Breast epithelium (tissue), 4 donors: Measurements from ENCODE around the gene RPH3AL. TPM values are rescaled to one million over a fixed set of nuclear protein-coding genes. Genes with fewer than 3 reads are reported as not detected.
"Not testable (repeated sequence)": the region's sequence is repeated elsewhere in the genome, so short reads cannot be mapped to it uniquely, and the experiment has no call there.

Source experiments
- DNase-seq, 2 donors: peaks; one replicate each; pipeline ENCODE4 v3.0.0-alpha.2; 2019; ENCODE audit warnings: low spot score in 2 of 2
- H3K27ac ChIP-seq, 2 donors: fragments of 200-600 bp; sonication (generic) in 1 of 2; one replicate each; pipeline ENCODE4 v1.5.1; 2016 to 2019; ENCODE audit warnings: mild to moderate bottlenecking in 1 of 2
- H3K27me3 ChIP-seq, 2 donors: fragments of 200-600 bp; sonication (generic) in 1 of 2; one replicate each; pipeline versions ENCODE4 v1.5.1 to v1.6.0; 2017 to 2019; ENCODE audit warnings: control low read depth in 1 of 2, mild to moderate bottlenecking in 1 of 2
- H3K36me3 ChIP-seq: fragments of 200-600 bp; one replicate; pipeline ENCODE4 v1.5.1; 2019
- H3K4me1 ChIP-seq, 2 donors: fragments of 200-600 bp; sonication (generic); one replicate each; pipeline ENCODE4 v1.5.1; 2016 to 2019; ENCODE audit warnings: control low read depth in 1 of 2
- H3K4me3 ChIP-seq, 3 donors: fragments of 200-600 bp; sonication (generic); 1 replicate in 2 of 3; 2 replicates in 1 of 3; pipeline ENCODE4 v1.5.1; 2016 to 2019; ENCODE audit warnings: mild to moderate bottlenecking in 3 of 3, moderate library complexity in 2 of 3
- H3K9me3 ChIP-seq, 2 donors: fragments of 200-600 bp; sonication (generic) in 1 of 2; one replicate each; pipeline ENCODE4 v1.5.1; 2016 to 2019; ENCODE audit warnings: control low read depth in 1 of 2
- CTCF ChIP-seq, 3 donors: fragments of 450-650 bp; IDR thresholded peaks; one replicate each; pipeline ENCODE4 v1.5.1; 2016 to 2017; ENCODE audit warnings: antibody characterized with exemption in 3 of 3, mild to moderate bottlenecking in 3 of 3, moderate library complexity in 3 of 3
- POLR2A ChIP-seq: fragments of 450-650 bp; IDR thresholded peaks from one replicate; pipeline ENCODE4 v1.6.1; 2016; ENCODE audit warnings: antibody characterized with exemption, mild to moderate bottlenecking, moderate library complexity
- POLR2AphosphoS5 ChIP-seq, 3 donors: sonication (generic); formaldehyde crosslinking; IDR thresholded peaks; one replicate each; pipeline ENCODE4 v1.6.1; 2017; ENCODE audit warnings: antibody characterized with exemption in 3 of 3
- intact Hi-C: fragments of 100-400 bp; cut with DNase I; formaldehyde crosslinking; loops from one replicate; pipeline ENCODE4 v1.15.1; 2023; ENCODE audit warnings: low total_unique reads
- total RNA-seq, 3 donors: library from RNA; depleted of rRNA; stranded (reverse); fragments of >200 nt; gene quantifications; one replicate each; pipeline ENCODE4 v1.1.0, GENCODE V29; 2016

RPH3AL gene
- total RNA-seq, 3 donors from 2014 or later: 9.6 to 15.7 (median 15.4) TPM

- intact Hi-C loops: no loop called here
- Histone ChIP-seq H3K27me3 (no peaks in the 10 kb centered on the region), H3K36me3 (no peaks in the 10 kb centered on the region), H3K9me3 (no peaks in the 10 kb centered on the region), H3K27ac (no peak overlapping the region), H3K4me1 (no peaks in the 10 kb centered on the region), H3K4me3 (no peak overlapping the region)
- DNase-seq: no peak
- TF ChIP-seq POLR2A (no peak), POLR2AphosphoS5 (IDR thresholded peaks at IDR 0.05) (no peak), CTCF (IDR thresholded peaks at IDR 0.05) (no peak)
These were observed 180.2 kb downstream of the RPH3AL start for GRCh38 chr17:172401-172800.

GRCh38 chr17:171871-172270 lies 180.7 kb downstream of the RPH3AL start:
- H3K27ac ChIP-seq: no peak overlapping the region
- no peaks in the 10 kb centered on the region for H3K27me3 ChIP-seq
- intact Hi-C loops: no loop called here
- TF ChIP-seq POLR2AphosphoS5 (IDR thresholded peaks at IDR 0.05) (no peak), POLR2A (no peak), CTCF (IDR thresholded peaks at IDR 0.05) (no peak)
- no peaks in the 10 kb centered on the region for H3K9me3 ChIP-seq
- no peaks in the 10 kb centered on the region for H3K4me1 ChIP-seq
- H3K4me3 ChIP-seq: no peak overlapping the region
- H3K36me3 ChIP-seq: no peaks in the 10 kb centered on the region
- no peak for DNase-seq

- Histone ChIP-seq H3K36me3 (no peaks in the 10 kb centered on the region), H3K4me1 (no peaks in the 10 kb centered on the region), H3K27me3 (no peaks in the 10 kb centered on the region), H3K9me3 (no peaks in the 10 kb centered on the region), H3K27ac (no peak overlapping the region), H3K4me3 (no peak overlapping the region)
- no peak for DNase-seq
- TF ChIP-seq POLR2A (no peak), CTCF (IDR thresholded peaks at IDR 0.05) (no peak), POLR2AphosphoS5 (IDR thresholded peaks at IDR 0.05) (no peak)
- intact Hi-C loops: no loop called here
These were observed 182.4 kb downstream of the RPH3AL start for GRCh38 chr17:170130-170670.

- H3K27ac ChIP-seq, DNase-seq, H3K9me3 ChIP-seq, H3K27me3 ChIP-seq, H3K4me3 ChIP-seq, intact Hi-C loops, H3K36me3 ChIP-seq, H3K4me1 ChIP-seq: not testable (repeated sequence)
These were observed 184.0 kb downstream of the RPH3AL start for GRCh38 chr17:168614-169013.

GRCh38 chr17:165939-166338 lies 186.7 kb downstream of the RPH3AL start:
- TF ChIP-seq CTCF (IDR thresholded peaks at IDR 0.05) (no peak), POLR2AphosphoS5 (IDR thresholded peaks at IDR 0.05) (no peak), POLR2A (no peak)
- no peak for DNase-seq

More at GRCh38 chr17:165939-166338, 186.7 kb downstream of the RPH3AL start:
- no peaks in the 10 kb centered on the region for H3K36me3 ChIP-seq
- no peak overlapping the region for H3K4me3 ChIP-seq
- H3K27ac ChIP-seq: no peak overlapping the region
- intact Hi-C loops: no loop called here
- H3K27me3 ChIP-seq: no peaks in the 10 kb centered on the region
- no peaks in the 10 kb centered on the region for H3K9me3 ChIP-seq
- H3K4me1 ChIP-seq: no peaks in the 10 kb centered on the region
